NCI-H2029 treated with DMSO at 0.1 percent for 48 hours (cell line): ENCODE measurements around the gene CELSR2.
"Not testable (repeated sequence)": the region's sequence is repeated elsewhere in the genome, so short reads cannot be mapped to it uniquely, and the experiment has no call there.

Experiments used
- DNase-seq: peaks from one replicate; lab custom pipeline; 2025; lab: John Stamatoyannopoulos, UW

The CELSR2 gene

DNA sequence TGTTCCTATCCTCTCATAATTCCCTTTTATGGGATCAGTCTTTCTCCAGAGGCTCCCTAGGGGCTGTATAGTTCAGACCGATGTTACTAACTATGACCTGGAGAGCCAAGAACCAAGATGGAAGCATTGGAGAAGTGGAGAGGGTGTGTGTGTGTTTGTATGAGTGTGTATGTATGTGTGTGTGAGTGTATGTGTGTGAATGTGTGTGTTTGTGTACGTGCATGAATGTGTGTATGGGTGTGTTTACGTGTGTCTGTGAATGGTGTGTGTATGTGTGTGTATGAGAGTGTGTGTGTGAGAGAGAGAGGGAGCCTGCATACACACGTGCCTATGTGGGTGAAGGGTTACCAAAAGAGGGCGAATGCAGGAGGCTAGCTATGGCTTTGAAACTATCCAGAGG, 52.5 kb downstream of the CELSR2 start:
- no peak for DNase-seq

DNA sequence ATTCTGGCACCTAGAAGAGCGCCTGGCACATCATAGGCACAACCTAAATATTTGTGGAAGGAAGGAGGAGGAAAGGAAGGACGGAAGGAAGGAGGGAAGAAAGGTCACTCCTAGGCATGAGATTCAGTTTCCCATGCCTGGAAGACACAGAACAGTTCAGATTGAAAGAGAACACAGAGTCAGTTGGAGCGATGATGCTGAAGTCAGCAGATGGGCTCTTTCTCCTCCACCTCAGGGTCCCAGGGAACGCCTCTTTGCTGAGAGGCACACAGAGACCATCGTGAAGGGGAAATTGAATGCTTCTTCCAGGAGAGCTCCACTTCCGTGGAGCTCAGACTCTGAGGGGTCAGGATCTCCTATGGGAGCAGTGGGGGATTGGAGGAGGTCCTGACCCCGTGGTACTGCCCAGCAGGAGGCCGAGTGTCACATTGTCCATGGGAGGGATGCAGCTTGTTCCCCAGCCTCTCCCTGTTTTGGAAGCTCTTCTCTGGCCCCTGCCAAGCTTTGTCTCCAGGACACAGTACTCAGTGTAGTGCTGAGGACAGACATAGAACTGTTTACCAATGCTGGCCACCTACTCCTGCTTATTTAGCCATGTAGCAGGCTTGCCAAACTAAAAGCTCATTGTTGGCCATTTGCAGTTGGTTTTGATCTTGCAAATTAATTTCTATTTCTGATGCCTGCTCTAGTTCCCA, 55.0 kb downstream of the CELSR2 start:
- no peak for DNase-seq

DNA sequence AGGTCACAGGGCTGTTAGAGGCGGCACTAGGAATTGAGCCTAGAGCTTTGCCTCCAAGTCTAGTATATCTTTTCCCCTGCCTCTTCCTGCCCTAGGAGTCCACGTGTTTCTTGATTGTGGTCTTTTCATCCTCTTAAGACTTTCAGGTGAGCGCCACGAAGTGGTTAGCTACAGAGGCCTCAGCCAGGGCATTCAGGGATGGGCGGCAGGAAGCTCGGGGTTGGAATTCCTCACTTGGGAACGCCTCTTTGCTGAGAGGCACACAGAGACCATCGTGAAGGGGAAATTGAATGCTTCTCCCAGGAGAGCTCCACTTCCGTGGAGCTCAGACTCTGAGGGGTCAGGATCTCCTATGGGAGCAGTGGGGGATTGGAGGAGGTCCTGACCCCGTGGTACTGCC, 56.7 kb downstream of the CELSR2 start:
- not testable (repeated sequence) for DNase-seq

DNA sequence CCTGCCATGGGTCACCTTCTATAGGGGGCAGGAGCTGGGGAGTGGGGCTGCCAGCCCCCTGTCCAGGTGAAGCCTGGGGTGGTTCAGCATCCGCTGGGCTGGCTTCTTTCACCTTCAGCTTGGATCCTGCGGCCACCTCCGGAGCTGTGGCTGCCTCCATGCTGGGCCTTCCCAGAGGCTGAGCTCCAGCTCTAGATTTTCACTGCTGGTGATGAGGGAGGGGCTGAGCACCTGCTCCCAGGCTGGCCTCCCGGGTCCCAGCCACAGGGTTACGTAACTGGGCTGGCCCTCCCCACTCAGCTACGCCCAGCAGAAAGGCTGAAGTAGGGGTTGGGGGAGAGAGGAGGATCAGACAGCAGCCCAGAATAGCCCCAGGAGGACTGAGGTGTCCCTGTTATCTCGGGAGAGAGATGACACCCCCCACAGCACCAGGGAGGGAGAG, 57.5 kb downstream of the CELSR2 start, which contains the start of gene MYBPHL:
Gene MYBPHL, minus strand, starts transcription at position 180 of the 442 bp plus-strand sequence. Its CDS starts 20 bp downstream, at position 160.
- no peak for DNase-seq

DNA sequence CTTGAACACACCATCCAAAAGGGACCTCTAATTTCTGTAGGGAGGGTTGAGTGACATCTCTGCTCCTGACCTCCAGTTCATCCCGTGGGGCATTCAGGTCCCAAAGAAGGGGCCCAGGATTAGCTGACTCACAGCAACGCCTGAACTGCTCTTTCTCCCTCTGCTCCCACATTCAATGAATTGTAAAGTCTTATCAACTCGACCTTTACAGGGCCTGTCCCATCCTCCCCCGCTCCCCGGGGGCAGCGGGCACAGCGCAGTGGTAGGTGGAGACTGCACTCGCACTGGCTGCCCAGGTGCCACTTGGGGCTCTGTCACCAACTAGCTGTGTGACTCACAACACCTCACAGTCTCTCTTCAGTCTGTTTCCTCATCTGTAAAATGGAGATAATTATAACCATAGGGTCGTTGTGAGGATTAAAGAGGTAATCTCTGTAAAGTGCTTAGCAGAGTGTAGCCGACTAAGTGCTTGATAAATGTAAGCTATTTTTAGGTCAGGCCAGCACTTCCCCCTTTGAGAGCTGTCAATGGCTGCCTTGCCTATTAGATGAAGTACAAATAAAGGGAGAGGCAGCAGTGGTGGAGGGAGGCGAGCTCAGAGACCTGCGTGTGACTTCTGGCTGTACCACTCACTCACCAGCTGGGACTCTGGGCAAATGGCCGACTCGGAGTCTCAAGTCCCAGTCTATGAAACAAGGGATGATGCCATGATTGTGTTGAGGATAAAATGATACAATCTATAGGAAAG, 58.1 kb downstream of the CELSR2 start:
- peak; percentile 38 for DNase-seq

DNA sequence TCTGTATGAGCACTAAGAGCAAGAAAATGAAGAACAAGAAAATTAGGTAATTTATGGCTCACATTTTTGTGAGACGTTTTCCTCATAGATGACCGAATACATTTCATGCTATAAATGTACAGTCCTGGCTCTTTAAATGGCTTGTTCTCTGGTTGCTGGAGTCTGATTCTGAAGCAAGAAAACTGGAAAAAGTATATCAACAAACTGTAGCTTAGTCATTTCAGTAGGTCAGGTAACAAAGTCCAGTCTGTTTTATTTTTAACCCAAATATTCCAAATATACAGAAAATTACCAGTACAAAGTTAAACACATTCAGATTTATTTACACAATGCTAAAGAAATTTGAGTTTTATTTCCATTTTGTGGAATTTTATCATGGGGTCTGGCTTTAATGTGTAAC, 60.0 kb downstream of the CELSR2 start:
- DNase-seq, result no peak

DNA sequence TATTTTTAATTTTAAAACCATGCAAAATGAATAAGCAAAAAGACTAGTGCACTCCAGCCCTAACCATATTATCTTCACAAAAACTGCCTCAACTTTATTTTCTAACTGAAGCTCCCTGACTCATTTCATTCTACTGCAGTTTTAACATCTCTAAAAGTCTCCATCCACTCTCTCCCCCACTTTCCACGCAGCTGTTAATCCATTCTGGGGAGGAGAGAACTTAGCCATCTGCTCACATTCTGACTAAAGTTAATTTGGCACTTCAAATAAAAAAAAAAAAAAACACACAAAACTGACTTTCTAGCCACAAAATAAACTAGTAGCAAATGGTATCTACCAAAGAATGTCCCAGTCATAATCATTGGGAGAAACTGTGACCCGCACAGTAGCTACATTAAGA, 62.9 kb downstream of the CELSR2 start:
- DNase-seq, result no peak

DNA sequence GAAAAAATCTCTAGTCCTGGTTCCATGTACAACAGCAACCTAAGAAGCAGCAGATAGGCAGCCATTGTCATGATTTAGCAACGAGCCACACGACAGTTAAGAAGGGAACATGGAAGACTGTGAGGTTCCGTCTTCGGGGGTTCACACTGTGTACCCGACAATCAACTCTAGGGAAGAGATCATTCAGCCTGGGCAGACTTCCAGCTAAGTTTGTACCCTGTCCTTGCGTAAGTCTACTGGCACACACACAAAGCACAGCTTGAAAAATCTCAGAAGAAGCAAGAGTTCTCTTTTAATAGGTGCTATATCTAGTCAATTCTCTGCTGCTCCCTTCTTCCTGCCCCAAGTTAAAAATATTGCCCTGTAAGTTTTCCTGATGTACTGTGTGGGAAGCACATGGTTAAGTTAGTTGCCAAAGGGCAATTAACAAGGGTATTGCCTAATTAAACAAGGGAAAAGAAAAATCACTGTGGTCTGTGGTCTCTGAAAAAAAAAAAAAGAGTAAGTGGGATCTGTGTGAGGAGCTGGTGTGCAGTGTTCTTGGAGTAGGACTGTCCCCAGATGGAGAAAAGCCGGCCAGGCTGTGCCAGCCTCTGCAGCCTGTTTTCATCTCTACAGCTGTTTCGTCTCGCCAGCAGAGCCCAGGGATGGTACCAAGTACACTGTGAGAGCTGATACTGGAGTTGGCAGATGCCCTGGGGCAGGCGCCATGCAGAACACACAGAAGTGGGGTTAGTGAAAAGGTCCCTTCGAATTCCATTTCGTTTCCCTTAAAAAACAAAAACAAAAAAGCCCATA, 63.8 kb downstream of the CELSR2 start:
- DNase-seq, result no peak

DNA sequence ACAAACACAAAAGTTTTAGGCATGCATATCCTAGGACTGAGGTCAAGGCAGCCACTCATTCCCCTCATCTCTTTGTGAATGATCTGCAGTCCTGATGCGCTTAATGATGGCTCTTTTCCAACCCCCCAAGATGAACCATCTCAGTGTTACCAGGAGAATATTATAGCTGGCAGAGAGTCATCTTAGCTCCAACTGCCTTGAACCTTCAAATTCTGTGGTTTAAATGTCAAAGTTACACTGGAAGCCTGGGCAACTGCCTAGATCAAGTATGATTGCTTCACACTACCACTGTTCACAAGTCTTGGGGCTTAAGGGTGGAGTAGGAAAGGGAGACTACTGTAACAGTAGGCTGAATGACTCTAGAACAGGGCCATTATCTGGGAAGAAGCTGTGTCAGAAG, 65.5 kb downstream of the CELSR2 start:
- no peak for DNase-seq

DNA sequence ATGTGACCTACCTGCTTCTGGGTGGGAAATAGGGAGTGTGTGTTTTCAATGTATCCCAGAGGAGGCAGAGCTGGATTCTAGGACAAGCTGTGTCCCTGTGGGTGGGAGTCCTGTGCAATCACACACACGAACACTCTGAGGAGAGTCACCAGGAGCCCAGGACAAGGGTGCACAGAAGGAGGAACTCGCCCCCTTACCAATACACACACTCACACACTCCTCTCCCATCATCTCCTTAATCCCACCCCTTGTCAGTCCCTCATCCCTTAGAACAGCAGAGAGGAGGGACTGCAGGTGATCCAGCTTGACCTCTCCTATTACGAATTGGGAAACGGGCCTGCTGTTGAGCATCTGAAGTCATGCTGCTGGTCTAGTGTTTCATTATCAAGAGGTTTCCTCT, 65.9 kb downstream of the CELSR2 start:
- DNase-seq, result no peak

DNA sequence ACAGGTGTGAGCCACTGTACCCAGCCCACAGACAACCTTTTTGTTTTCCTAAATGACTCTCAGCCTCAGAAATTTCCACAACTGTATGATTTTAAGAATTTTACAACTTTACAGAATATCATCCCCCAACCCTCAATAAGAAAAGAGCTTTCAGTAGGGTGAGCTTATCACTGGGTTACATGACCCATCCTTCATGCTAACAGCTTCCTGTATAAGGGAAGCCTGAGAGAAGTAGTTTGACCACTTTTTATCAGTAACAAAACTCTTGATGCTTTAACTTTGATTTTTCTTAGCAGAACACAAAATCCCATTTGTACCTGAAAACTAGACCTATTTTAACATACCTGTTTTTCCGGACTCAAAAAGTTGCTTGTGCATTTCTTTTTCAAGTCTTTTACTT, 67.2 kb downstream of the CELSR2 start:
- DNase-seq, result no peak

DNA sequence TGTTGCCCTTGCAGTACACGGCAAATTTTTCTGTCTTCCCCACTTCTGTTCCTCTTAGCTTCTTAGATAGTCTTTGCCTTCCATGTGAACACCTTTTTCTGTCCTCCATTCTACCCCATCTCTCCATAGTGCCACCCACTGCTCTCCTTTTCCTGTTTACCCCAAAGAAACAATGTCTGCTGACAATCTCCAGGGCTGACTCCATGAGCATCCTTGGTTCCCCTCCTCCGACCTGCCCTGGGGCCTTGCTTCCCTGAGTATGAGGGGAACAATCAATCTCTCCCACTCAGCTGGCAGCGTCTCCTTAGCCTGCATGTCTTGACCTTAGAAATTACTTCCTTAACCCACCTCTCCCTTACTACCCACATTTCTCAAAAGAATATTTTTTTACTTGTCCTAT, 69.8 kb downstream of the CELSR2 start:
- no peak for DNase-seq

DNA sequence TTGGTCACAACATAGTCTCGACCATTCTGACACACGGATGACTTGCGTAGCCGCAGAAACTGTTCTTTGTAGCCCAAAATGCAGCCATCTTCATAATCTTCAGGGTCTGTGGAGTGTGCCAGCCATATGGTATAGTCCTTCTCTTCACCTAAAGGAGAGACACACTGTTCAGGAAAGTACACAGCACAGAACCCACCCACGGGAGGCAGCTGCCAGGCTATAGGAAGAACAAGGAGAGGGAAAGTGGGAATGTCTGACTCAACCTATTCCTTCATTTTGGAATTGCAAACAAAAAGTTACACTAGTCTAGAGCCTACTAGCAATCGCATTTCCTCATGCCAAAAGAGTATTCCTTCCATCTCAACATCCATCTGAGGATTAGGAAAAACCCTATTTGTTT, 73.6 kb downstream of the CELSR2 start:
- no peak for DNase-seq
